ENCODE measurements around the gene EEF1AKMT1. TPM values are rescaled to one million over a fixed set of nuclear protein-coding genes. Genes with fewer than 3 reads are reported as not detected.

Gene EEF1AKMT1
- total and polyA plus RNA-seq, 2 donors (not counting 1 experiment from before 2014, with no cell fraction given), result 7.6 to 18.0 TPM

GRCh38 chr13:20685092-20685491, 88.7 kb downstream of the EEF1AKMT1 start:
- no peaks in the 10 kb centered on the region for H3K27me3 ChIP-seq (ENCODE audit: control insufficient read depth, insufficient read depth, low read length)
- TF ChIP-seq CTCF (conservative IDR thresholded peaks at IDR 0.05 in 1 of 2, IDR thresholded peaks at IDR 0.05 in 1 of 2; ENCODE audit: low read depth in 1 of 2, low read length in 2 of 2), result no peak
- no peak for TF ChIP-seq EZH2 (IDR thresholded peaks at IDR 0.05; ENCODE audit: low read length, missing control alignments)
- H3K4me1 ChIP-seq (ENCODE audit: control insufficient read depth, extremely low read depth, insufficient read depth, low read length), result peaks cover 3% of the 10 kb centered on the region
- no peaks in the 10 kb centered on the region for H3K9me3 ChIP-seq (ENCODE audit: control insufficient read depth, insufficient read depth, low read depth, low read length)
- H3K27ac ChIP-seq (ENCODE audit: insufficient read depth, low read length), result no peak overlapping the region
- H4K20me1 ChIP-seq (ENCODE audit: control insufficient read depth, extremely low read depth, insufficient read depth, low read length), result no peaks in the 10 kb centered on the region
- no peak for DNase-seq (ENCODE audit: low read depth in 2 of 2)
- H3K36me3 ChIP-seq (ENCODE audit: control insufficient read depth, insufficient read depth, low read length), result no peaks in the 10 kb centered on the region
- no peaks in the 10 kb centered on the region for H3K79me2 ChIP-seq (ENCODE audit: control insufficient read depth, insufficient read depth, low read length)
- no peak overlapping the region for H2AFZ ChIP-seq (ENCODE audit: low read length)
- no peak overlapping the region for H3K4me3 ChIP-seq (replicated peaks in 1 of 4; ENCODE audit: control extremely low read depth in 1 of 4, insufficient read depth in 1 of 4, low read depth in 3 of 4, low read length in 4 of 4)
- no peak overlapping the region for H3K4me2 ChIP-seq (ENCODE audit: extremely low read depth, insufficient read depth, low read length)
- no peak overlapping the region for H3K9ac ChIP-seq (ENCODE audit: insufficient read depth, low read length)

GRCh38 chr13:20684546-20684945, 89.2 kb downstream of the EEF1AKMT1 start:
- TF ChIP-seq EZH2 (IDR thresholded peaks at IDR 0.05; ENCODE audit: low read length, missing control alignments), result no peak
- TF ChIP-seq CTCF (conservative IDR thresholded peaks at IDR 0.05 in 1 of 2, IDR thresholded peaks at IDR 0.05 in 1 of 2; ENCODE audit: low read depth in 1 of 2, low read length in 2 of 2), result no peak
- Histone ChIP-seq H2AFZ (ENCODE audit: low read length) (no peak overlapping the region), H3K9me3 (ENCODE audit: control insufficient read depth, insufficient read depth, low read depth, low read length) (no peaks in the 10 kb centered on the region), H3K36me3 (ENCODE audit: control insufficient read depth, insufficient read depth, low read length) (no peaks in the 10 kb centered on the region), H3K79me2 (ENCODE audit: control insufficient read depth, insufficient read depth, low read length) (no peaks in the 10 kb centered on the region), H3K4me3 (replicated peaks in 1 of 4; ENCODE audit: control extremely low read depth in 1 of 4, insufficient read depth in 1 of 4, low read depth in 3 of 4, low read length in 4 of 4) (no peak overlapping the region), H3K27ac (ENCODE audit: insufficient read depth, low read length) (no peak overlapping the region), H3K4me2 (ENCODE audit: extremely low read depth, insufficient read depth, low read length) (no peak overlapping the region), H3K4me1 (ENCODE audit: control insufficient read depth, extremely low read depth, insufficient read depth, low read length) (peaks cover 3% of the 10 kb centered on the region), H4K20me1 (ENCODE audit: control insufficient read depth, extremely low read depth, insufficient read depth, low read length) (no peaks in the 10 kb centered on the region), H3K27me3 (ENCODE audit: control insufficient read depth, insufficient read depth, low read length) (no peaks in the 10 kb centered on the region), H3K9ac (ENCODE audit: insufficient read depth, low read length) (no peak overlapping the region)
- DNase-seq (ENCODE audit: low read depth in 2 of 2), result peak; percentile 43 to 45

GRCh38 chr13:20684041-20684440, 89.7 kb downstream of the EEF1AKMT1 start:
- H3K4me2 ChIP-seq (ENCODE audit: extremely low read depth, insufficient read depth, low read length), result no peak overlapping the region
- H3K27ac ChIP-seq (ENCODE audit: insufficient read depth, low read length), result no peak overlapping the region
- H3K4me3 ChIP-seq (replicated peaks in 1 of 4; ENCODE audit: control extremely low read depth in 1 of 4, insufficient read depth in 1 of 4, low read depth in 3 of 4, low read length in 4 of 4), result no peak overlapping the region
- no peak for TF ChIP-seq CTCF (conservative IDR thresholded peaks at IDR 0.05 in 1 of 2, IDR thresholded peaks at IDR 0.05 in 1 of 2; ENCODE audit: low read depth in 1 of 2, low read length in 2 of 2)
- TF ChIP-seq EZH2 (IDR thresholded peaks at IDR 0.05; ENCODE audit: low read length, missing control alignments), result no peak
- no peaks in the 10 kb centered on the region for H3K79me2 ChIP-seq (ENCODE audit: control insufficient read depth, insufficient read depth, low read length)
- H3K27me3 ChIP-seq (ENCODE audit: control insufficient read depth, insufficient read depth, low read length), result no peaks in the 10 kb centered on the region
- H3K9me3 ChIP-seq (ENCODE audit: control insufficient read depth, insufficient read depth, low read depth, low read length), result no peaks in the 10 kb centered on the region
- peaks cover 3% of the 10 kb centered on the region for H3K4me1 ChIP-seq (ENCODE audit: control insufficient read depth, extremely low read depth, insufficient read depth, low read length)
- H4K20me1 ChIP-seq (ENCODE audit: control insufficient read depth, extremely low read depth, insufficient read depth, low read length), result no peaks in the 10 kb centered on the region
- no peak for DNase-seq (ENCODE audit: low read depth in 2 of 2)
- H3K36me3 ChIP-seq (ENCODE audit: control insufficient read depth, insufficient read depth, low read length), result no peaks in the 10 kb centered on the region
- no peak overlapping the region for H3K9ac ChIP-seq (ENCODE audit: insufficient read depth, low read length)
- H2AFZ ChIP-seq (ENCODE audit: low read length), result no peak overlapping the region

All from fibroblast of lung (primary cell).